Measurements from ENCODE around the gene RFLNA.

- TF ChIP-seq CTCF (IDR thresholded peaks at IDR 0.05; ENCODE audit: low read length) = peak; percentile 65
- no peak for TF ChIP-seq EZH2 (IDR thresholded peaks at IDR 0.05; ENCODE audit: borderline replicate concordance, low read length)
These were observed 53.1 kb downstream of the RFLNA start for GRCh38 chr12:124347805-124348658.
